AG04450 (cell line): ENCODE results near the gene SLC31A2. TPM values are rescaled to one million over a fixed set of nuclear protein-coding genes. Genes with fewer than 3 reads are reported as not detected.

ENCODE experiments used
- CTCF ChIA-PET: fragments of 300-600, 350-600 bp; formaldehyde crosslinking; extraction: SDS; loops from one replicate; lab custom pipeline; 2022; ENCODE audit warnings: antibody characterized with exemption, inconsistent platforms; lab: Charles Lee
- POLR2A ChIA-PET: fragments of 350-600 bp; formaldehyde crosslinking; extraction: SDS; loops from one replicate; lab custom pipeline; 2021; ENCODE audit warnings: antibody characterized with exemption, inconsistent platforms; lab: Yijun Ruan, JAX
- DNase-seq: peaks from one replicate; pipeline ENCODE4 v3.0.0-alpha.2; 2011; ENCODE audit warnings: low read depth, low spot score
- H3K27ac ChIP-seq: one replicate; pipeline ENCODE4 v1.5.1; 2012; ENCODE audit warnings: low read depth, low read length, control low read depth
- H3K27me3 ChIP-seq: one replicate; pipeline ENCODE4 v1.6.0; 2012; ENCODE audit warnings: low read length; ENCODE audit not compliant: control insufficient read depth, insufficient read depth
- H3K4me3 ChIP-seq: 2 replicates; pipeline ENCODE4 v1.5.1; 2011; ENCODE audit warnings: mild to moderate bottlenecking, low read depth, low read length, control low read depth
- H3K9me3 ChIP-seq: 2 replicates; pipeline ENCODE4 v1.5.1; 2012; ENCODE audit warnings: low read length; ENCODE audit not compliant: control insufficient read depth, insufficient read depth
- CTCF ChIP-seq: IDR thresholded peaks from 2 replicates; pipeline ENCODE4 v1.5.1; 2011; ENCODE audit warnings: low read depth, low read length, control low read depth, inconsistent platforms
- polyA plus RNA-seq: library from polyadenylated mRNA; depleted of rRNA; stranded (reverse); fragments of >200 nt; gene quantifications from 2 replicates; pipeline ENCODE4 v1.2.3, GENCODE V29; 2011

SLC31A2 gene
- polyA plus RNA-seq, 1 experiment = 6.6 TPM

GRCh38 chr9:113181165-113181564 lies 30.4 kb downstream of the SLC31A2 start:
- ChIA-PET CTCF (no interaction called here), POLR2A (no interaction called here)
- Histone ChIP-seq H3K27me3 (no peaks in the 10 kb centered on the region), H3K9me3 (no peaks in the 10 kb centered on the region), H3K27ac (no peak overlapping the region), H3K4me3 (no peak overlapping the region)
- no peak for TF ChIP-seq CTCF
- DNase-seq = no peak

DNA sequence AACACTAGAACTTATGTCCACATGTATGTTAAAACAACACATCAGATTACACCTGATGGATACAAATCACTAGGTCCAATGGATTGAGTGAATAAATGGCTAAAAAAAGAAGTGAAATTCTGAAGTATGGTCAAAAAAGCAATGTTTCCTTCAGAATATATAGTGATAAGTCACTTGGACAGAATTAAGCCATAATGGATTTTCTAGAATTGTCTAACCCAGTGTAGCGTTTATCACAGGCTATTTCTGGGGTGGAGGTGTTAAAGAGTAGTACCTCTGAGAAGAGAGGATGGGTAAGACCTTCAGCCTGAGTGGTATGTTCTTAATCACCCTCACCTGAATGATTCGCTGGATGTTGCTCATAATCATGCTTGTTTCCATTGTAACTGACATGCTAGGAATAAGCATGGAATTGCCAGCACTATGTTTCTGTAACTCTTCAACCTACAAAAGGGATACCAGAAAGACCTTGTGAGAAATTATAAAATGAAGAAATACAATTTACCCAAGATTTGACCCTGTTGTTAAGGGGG lies 33.2 kb downstream of the SLC31A2 start:
- no peaks in the 10 kb centered on the region for H3K9me3 ChIP-seq
- ChIA-PET CTCF (no interaction called here), POLR2A (no interaction called here)
- no peaks in the 10 kb centered on the region for H3K27me3 ChIP-seq
- H3K4me3 ChIP-seq = no peak overlapping the region
- no peak for TF ChIP-seq CTCF
- H3K27ac ChIP-seq = no peak overlapping the region
- no peak for DNase-seq

DNA sequence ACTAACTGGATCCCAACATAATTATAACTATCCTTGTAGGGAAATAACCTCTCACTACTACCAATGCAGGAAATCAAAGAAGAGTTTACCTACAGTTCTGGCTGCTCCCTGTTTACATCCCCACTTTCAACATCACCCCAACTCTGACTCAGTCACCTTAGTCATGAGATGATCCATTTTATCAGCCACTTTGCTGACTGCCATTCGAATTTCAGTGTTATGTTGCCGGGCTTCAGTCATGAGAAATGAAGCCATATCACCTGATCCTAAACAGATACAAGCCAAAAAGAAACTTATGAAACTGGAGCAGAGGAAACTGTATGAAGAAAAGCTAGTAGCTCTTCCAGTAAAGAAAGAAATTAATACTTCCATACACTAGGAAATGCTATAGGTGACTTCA lies 33.7 kb downstream of the SLC31A2 start:
- Histone ChIP-seq H3K27ac (no peak overlapping the region), H3K4me3 (no peak overlapping the region), H3K9me3 (no peaks in the 10 kb centered on the region), H3K27me3 (no peaks in the 10 kb centered on the region)
- no peak for DNase-seq
- no peak for TF ChIP-seq CTCF
- ChIA-PET POLR2A (no interaction called here), CTCF (no interaction called here)

DNA sequence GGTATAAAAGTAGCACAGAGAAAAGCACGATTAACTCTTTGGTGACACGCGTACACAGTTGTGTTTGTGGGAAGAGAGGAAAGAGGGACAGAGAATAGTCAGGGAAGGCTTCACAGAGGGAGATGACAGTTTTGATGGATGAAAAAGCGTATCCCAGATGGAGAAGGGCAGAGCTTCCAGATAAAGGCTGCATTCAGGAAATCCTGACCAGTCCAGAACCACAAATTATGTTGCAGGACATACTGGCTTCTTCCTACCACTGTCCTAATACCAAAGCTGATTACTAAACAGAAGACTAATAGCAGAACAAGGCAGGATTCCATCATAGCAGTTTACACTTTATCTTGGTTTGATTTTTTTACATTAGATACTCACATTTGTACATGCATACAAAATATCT lies 34.5 kb downstream of the SLC31A2 start:
- CTCF ChIA-PET = no interaction called here
- no peaks in the 10 kb centered on the region for H3K9me3 ChIP-seq
- no peak overlapping the region for H3K4me3 ChIP-seq
- no peaks in the 10 kb centered on the region for H3K27me3 ChIP-seq
- DNase-seq = no peak
- no peak for TF ChIP-seq CTCF
- POLR2A ChIA-PET = no interaction called here
- H3K27ac ChIP-seq = no peak overlapping the region

DNA sequence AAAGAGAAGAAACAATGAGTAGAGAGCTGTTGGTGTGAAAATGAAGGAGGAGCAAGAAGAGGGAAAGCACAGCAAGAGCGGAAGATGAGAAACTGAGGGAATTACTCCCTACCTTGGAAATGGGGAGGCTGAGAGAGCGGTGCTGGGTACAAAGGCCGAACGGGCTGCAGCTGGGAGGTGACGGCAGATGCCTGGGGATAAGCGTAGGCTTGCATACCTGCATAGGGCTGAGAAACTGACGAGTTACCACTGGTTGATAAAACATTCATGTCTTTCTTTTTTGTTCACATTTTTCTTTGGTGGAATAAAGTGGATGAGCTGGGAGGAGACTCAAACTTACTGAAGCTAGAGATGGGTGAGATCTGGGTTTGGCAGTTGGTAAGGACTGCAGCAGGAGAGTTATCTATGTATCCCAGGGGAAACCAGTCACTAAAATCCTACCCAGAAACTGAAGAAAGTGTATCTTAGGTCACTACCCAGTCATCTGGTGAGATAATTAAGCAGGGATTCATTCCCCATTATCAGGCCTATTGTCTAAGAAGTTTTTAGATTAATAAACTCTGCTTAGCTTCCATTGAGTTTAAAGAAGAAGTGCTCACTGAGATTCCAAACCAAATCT lies 35.4 kb downstream of the SLC31A2 start:
- no peak for TF ChIP-seq CTCF
- no peak for DNase-seq
- H3K27me3 ChIP-seq = no peaks in the 10 kb centered on the region
- no peak overlapping the region for H3K4me3 ChIP-seq
- CTCF ChIA-PET = no interaction called here
- no peak overlapping the region for H3K27ac ChIP-seq
- H3K9me3 ChIP-seq = no peaks in the 10 kb centered on the region
- POLR2A ChIA-PET = interaction anchor here (2.2 kb wide), 1 partner anchor 35 kb away, joined by 11 read pairs; the partner anchor contains the start of genes FKBP15 and SLC31A1
